A673 (cell line): ENCODE data around the gene CCDC179.

Experiments used
- CTCF ChIP-seq: fragments of 300-800, 200-600 bp; sonication (generic); conservative IDR thresholded peaks from 2 replicates; pipeline ENCODE4 v1.5.1; 2017; ENCODE audit warnings: low read depth, mild to moderate bottlenecking, antibody characterized with exemption, low read length, moderate library complexity, mixed read lengths
- EZH2 ChIP-seq: fragments of 200-600 bp; sonication (generic); IDR thresholded peaks from 2 replicates; pipeline ENCODE4 v1.6.1; 2017; ENCODE audit warnings: borderline replicate concordance, low read depth, mild to moderate bottlenecking, mixed read lengths, antibody characterized with exemption, low read length; ENCODE audit not compliant: poor library complexity, severe bottlenecking

GRCh38 chr11:22807855-22808570 is 52.3 kb downstream of the CCDC179 start:
- no peak for TF ChIP-seq CTCF
- no peak for TF ChIP-seq EZH2
